OCI-LY1 (cell line): ENCODE results near the gene IDH3A.

ENCODE experiments used
- EZH2 ChIP-seq: fragments of 200-600 bp; sonication (generic), shearing (Covaris generic); IDR thresholded peaks from 2 replicates; pipeline ENCODE4 v1.8.0; 2017; ENCODE audit warnings: borderline replicate concordance, mixed run types, mild to moderate bottlenecking, antibody characterized with exemption, low read length, moderate library complexity, mixed read lengths
- TF ChIP-seq, protein P1 (sequence below): fragments of 200-600 bp; sonication (generic), shearing (Covaris generic); IDR thresholded peaks from 2 replicates; pipeline ENCODE4 v1.5.1; 2017; ENCODE audit warnings: mild to moderate bottlenecking, antibody characterized with exemption, low read length, moderate library complexity, mixed read lengths

- TF ChIP-seq, protein P1, sequence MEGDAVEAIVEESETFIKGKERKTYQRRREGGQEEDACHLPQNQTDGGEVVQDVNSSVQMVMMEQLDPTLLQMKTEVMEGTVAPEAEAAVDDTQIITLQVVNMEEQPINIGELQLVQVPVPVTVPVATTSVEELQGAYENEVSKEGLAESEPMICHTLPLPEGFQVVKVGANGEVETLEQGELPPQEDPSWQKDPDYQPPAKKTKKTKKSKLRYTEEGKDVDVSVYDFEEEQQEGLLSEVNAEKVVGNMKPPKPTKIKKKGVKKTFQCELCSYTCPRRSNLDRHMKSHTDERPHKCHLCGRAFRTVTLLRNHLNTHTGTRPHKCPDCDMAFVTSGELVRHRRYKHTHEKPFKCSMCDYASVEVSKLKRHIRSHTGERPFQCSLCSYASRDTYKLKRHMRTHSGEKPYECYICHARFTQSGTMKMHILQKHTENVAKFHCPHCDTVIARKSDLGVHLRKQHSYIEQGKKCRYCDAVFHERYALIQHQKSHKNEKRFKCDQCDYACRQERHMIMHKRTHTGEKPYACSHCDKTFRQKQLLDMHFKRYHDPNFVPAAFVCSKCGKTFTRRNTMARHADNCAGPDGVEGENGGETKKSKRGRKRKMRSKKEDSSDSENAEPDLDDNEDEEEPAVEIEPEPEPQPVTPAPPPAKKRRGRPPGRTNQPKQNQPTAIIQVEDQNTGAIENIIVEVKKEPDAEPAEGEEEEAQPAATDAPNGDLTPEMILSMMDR = no peak
- TF ChIP-seq EZH2 = no peak
Observed at GRCh38 chr15:78216276-78217104, 67.3 kb downstream of the IDH3A start.
